22Rv1 (cell line): ENCODE measurements around the gene WDR75.

Experiments used
- ZFX ChIP-seq: fragments of 450-650 bp; IDR thresholded peaks from 2 replicates; pipeline ENCODE4 v1.6.1; 2017; ENCODE audit warnings: antibody characterized with exemption, borderline replicate concordance
- TF ChIP-seq, protein P1 (sequence below): fragments of 450-650 bp; IDR thresholded peaks from 2 replicates; pipeline ENCODE4 v1.5.1; 2017; ENCODE audit warnings: mild to moderate bottlenecking

DNA sequence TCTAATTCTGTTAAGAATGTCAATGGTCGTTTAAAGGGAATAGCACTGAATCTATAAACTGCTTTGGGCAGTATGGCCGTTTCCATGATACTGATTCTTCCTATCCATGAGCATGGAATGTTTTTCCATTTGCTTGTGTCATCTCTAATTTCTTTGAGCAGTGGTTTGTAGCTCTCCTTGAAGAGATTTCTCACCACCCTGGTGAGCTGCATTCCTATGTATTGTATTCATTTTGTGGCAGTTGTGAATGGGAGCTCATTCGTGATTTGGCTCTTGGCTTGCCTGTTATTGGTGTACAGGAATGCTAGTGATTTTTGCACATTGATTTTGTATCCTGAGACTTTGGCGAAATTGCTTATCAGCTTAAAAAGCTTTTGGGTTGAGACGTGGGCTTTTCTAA lies 38.3 kb upstream of the WDR75 start:
- TF ChIP-seq, protein P1, sequence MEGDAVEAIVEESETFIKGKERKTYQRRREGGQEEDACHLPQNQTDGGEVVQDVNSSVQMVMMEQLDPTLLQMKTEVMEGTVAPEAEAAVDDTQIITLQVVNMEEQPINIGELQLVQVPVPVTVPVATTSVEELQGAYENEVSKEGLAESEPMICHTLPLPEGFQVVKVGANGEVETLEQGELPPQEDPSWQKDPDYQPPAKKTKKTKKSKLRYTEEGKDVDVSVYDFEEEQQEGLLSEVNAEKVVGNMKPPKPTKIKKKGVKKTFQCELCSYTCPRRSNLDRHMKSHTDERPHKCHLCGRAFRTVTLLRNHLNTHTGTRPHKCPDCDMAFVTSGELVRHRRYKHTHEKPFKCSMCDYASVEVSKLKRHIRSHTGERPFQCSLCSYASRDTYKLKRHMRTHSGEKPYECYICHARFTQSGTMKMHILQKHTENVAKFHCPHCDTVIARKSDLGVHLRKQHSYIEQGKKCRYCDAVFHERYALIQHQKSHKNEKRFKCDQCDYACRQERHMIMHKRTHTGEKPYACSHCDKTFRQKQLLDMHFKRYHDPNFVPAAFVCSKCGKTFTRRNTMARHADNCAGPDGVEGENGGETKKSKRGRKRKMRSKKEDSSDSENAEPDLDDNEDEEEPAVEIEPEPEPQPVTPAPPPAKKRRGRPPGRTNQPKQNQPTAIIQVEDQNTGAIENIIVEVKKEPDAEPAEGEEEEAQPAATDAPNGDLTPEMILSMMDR, result no peak
- TF ChIP-seq ZFX, result no peak
